Stimulated activated CD4-positive, alpha-beta T cell treated with anti-CD3 and anti-CD28 coated beads, Interleukin-4, amount 100 ng/mL, for 48 hours (primary cell): ENCODE data around the gene TUBG2.
"Not testable (repeated sequence)": the region's sequence is repeated elsewhere in the genome, so short reads cannot be mapped to it uniquely, and the experiment has no call there.

Experiments used
- DNase-seq, 2 donors: peaks; one replicate each; pipeline ENCODE4 v3.0.0-alpha.2; 2020; ENCODE audit warnings: low read depth in 2 of 2

TUBG2 gene

DNA sequence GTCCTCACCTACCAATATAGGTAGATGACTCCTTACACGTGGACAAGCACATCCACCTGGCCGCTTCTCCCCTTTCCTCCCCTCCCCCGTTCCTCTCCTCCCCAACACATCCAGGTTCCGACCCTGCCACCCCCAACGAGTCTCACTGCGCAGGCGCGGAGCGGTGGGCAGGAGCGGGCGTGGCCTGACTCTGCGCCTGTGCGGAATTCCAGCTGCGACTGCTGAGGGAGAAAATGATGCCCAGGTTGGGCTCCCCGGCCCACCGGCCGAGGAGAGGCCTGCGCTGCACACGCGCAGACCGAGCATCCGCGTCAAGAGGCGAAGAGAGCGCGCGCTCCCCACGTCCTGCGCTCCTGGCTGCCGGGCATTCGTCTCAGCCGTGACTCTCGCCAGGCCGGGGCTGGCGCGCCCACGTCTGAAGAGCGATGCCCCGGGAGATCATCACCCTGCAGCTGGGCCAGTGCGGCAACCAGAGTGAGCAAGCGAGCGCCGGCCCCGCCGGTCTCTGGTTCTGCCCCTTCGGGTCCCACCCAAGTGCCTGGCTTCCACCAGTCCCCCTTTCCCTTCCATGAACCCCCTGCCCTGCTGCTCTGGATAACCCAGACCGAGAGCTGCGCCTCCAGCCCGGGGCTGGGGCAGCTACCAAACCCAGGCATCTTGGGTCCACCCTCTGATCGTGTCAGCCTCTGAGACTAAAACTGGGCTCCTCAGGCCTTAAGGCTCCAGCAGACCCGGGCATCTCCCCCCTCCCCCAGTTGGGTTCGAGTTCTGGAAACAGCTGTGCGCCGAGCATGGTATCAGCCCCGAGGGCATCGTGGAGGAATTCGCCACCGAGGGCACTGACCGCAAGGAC lies at the start of gene TUBG2:
TSS of gene TUBG2 (plus strand) at position 206 of the 853 bp plus-strand sequence. CDS start at position 426, 220 bp downstream.
- DNase-seq: peak in 1 of 2 donors; percentile 70

DNA sequence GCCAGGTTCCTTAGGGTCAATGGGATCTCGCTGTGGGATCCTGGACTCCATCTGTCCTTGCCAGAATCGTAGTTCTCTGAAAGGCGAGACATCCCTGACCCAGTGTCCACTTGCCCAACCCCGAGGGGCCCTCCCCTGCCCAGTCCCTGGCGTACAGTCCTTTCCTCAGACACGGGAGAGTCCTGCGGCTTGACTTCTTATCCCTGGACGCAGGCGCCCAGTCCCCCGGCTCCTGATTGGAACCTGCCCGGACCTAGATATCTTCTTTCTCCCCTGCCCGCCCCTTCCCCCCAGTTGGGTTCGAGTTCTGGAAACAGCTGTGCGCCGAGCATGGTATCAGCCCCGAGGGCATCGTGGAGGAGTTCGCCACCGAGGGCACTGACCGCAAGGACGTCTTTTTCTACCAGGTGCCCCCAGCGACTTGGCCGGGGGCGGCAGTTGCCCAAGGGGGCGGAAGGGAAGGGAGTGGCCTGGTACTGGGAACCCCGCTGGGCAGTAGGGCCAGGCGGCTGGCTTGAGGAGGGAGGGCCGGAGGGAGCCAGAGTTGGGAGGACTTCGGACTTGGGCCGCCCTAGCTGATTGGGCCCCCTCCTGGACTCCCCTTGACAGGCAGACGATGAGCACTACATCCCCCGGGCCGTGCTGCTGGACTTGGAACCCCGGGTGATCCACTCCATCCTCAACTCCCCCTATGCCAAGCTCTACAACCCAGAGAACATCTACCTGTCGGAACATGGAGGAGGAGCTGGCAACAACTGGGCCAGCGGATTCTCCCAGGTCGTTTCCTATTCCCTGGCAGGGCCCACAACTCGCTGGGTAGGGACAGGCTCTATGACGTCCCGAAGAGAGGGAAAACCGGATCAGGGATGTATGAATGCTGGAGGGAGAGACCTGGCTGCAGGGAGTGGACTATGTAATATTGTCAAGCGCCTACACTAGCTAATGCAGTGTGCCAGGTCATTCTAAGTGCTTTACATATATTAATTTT lies 49.0 kb upstream of the TUBG2 start:
- peak in 1 of 2 donors; percentile 10 for DNase-seq

DNA sequence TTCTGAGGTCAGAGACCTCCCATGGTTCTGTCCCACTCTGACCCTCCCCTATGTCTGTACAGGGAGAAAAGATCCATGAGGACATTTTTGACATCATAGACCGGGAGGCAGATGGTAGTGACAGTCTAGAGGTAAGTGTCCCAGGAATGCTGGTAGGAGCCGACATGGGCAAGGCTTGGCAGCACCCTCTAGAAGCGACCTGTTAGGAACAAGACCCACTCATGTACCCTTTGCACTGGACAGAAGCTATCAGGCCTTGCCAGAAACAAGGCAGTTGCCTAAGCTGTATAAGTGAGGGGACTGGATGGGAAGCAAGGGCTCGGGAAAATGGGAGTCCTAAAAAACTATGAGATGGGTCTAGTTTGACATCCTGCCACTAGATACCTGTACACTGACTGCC lies 47.1 kb upstream of the TUBG2 start:
- DNase-seq: no peak

DNA sequence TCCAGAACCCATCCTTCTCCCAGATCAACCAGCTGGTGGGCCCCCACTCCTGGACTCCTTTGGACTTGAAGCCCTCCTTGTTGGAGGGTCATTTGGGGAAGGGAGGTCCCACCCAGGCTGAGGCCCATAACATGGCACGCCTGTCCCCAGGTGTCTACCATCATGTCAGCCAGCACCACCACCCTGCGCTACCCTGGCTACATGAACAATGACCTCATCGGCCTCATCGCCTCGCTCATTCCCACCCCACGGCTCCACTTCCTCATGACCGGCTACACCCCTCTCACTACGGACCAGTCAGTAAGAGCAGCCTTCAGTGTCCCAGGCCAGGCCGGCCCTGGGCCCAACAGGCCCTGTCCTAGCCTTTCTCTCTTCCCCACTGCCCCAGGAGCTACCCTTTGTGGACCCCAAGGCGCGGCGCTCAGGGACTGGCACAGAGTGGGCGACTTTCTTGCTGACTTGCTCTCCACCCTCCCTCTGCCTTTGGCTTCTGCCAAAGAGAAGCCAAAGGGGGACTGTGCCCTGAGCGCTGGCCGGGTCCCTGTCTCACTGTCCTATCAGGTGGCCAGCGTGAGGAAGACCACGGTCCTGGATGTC lies 45.3 kb upstream of the TUBG2 start:
- no peak for DNase-seq

DNA sequence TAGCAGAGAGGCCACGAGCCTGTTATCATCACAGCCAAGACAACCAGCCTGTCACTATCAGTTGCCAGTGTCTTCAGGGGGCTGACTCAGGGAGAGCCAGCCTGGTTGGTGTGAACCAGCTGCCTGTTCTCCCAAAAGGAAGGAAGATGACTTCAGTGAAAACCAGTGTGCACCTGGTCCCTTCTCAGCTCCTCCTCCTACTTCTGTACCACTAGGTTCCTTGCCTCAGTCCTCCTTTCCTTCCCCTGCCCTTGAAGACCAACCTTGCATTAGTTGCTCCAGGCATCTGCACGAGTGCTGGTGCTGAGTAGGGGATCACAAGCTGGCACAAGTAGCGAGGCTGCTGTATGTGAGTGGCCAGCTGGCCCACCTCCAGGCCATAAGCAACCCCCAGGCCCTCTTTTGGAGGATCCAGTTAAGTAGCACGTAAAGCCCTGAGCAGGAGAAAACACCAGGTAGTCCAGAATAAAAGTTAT lies 41.1 kb upstream of the TUBG2 start:
- DNase-seq: no peak

DNA sequence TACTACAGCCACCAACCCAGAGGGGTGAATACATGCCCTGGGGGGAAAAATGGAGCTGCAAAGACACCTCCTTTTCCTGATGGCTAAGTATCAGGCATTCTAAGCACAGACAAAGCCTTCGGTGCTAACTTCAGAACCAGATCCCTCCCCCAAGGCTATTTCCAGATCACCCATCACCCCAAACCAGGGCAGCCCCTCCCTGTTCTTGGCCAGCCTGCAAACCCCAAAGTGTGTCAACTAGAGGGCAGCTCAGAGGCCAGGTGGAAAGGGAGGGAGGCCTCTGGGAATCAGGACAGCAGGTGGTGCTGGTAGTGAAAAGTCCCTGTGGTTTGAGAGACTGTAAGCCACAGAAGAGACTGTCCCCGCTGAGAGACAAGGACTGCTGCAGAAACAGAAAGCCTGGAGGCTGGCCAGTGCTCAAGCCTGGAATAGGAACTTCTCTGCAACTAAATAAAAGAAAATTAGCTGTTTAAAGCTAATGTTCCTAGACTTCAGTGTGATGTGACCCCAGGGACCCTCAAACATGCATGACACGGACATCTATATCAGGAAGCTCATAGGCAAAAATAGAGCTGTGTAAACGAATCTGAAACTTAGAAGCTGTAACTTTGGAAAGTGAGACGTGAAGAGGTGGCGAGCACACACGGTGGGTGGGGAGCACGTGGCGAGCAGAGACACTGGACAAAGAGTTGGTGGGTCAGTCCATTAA lies 40.5 kb upstream of the TUBG2 start:
- no peak for DNase-seq

DNA sequence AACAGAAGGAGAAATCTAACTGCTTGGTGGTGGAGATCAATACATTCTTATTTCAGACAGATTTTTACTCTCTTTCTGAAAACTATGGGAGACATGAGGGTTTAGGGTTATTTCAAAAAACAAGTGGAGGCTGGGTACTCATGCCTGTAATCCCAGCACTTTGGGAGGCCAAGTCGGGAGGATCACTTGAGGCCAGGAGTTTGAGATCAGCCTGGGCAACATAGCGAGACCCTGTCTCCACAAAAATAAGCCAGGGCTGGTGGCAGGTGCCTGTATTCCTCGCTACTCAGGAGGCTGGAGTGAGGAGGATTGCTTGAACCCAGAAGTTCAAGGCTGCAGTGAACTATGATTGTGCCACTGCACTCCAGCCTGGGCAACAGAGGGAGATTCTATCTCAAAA lies 37.1 kb upstream of the TUBG2 start:
- DNase-seq: not testable (repeated sequence)

DNA sequence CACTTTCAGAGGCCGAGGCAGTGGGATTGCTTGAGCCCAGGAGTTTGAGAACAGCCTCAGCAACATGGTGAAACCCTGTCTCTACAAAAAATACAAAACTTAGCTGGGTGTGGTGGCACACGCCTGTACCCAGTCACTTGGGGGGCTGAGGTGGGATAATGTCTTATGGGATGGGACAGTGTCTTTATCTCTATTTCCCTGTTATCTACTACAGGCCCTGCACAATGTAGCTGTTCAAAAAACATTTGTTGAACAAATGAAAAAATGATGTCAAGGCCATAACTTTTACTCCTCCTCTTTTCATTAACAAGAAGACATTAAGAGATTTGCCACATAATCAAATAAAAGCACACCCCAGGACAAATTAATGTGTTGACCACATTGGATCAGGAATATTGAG lies 35.8 kb upstream of the TUBG2 start:
- no peak for DNase-seq

DNA sequence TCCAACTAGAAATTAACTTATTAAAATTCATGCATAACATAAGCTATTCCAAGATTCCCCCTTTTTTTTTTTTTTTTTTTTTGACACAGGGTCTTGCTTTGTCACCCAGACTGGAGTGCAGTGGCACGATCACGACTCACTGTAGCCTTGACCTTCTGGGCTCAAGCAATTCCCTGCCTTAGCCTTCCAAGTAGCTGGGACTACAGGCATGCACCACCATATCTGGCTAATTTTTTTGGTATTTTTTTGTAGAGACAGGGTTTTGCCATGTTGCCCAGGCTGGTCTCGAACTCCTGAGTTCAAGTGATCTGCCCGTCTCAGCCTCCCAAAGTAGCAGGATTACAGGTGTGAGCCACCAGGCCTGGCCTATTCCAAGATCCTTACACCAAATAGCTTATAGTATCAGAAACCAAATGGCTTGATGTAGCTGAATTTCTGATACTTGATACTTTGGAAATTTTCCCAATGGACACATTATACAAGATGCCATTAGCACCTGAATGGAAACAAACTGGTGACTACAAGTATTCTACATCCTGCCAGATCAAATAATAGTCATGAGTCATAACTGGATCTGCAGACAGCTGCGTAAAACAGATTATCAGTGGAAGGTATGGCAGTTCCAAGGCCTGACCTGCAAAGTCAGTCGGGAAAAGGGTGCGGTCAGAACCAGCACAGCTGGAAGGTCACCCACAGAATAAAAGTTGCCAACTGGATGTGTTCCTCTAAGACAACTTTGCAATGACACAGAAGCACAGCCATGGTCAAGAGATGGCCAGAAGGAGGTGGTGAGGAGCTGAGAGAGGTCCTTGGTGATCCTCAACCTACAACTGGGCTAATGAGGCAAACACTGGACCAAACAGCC lies 35.1 kb upstream of the TUBG2 start:
- DNase-seq: no peak

DNA sequence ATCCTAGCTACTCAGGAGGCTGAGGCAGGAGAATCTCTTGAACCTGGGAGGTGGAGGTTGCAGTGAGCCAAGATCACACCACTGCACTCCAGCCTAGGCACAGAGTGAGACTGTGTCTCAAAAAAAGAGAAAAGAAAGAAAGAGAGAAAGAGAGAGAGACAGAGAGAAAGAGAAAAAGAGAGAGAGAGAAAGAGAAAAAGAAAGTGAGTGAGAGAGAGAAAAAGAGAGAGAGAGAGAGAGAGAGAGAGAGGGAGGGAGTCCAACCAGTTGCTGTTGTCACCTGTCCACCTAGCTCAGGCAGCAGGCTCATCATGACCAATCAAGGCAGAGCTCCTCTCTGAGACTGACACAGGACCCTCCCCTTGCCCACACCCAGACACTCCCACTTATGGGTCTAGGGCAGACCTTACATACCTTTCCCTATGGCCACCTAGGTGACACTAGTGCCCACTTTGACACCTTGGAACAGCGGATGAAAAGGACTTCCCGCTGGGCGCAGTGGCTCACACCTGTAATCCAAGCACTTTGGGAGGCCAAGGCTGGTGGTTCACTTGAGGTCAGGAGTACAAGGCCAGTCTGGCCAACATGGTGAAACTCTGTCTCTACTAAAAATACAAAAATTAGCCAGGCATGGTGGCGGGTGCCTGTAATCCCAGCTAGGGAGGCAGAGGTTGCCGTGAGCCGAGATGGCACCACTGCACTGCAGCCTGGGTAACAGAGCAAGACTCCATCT lies 31.9 kb upstream of the TUBG2 start:
- not testable (repeated sequence) for DNase-seq

DNA sequence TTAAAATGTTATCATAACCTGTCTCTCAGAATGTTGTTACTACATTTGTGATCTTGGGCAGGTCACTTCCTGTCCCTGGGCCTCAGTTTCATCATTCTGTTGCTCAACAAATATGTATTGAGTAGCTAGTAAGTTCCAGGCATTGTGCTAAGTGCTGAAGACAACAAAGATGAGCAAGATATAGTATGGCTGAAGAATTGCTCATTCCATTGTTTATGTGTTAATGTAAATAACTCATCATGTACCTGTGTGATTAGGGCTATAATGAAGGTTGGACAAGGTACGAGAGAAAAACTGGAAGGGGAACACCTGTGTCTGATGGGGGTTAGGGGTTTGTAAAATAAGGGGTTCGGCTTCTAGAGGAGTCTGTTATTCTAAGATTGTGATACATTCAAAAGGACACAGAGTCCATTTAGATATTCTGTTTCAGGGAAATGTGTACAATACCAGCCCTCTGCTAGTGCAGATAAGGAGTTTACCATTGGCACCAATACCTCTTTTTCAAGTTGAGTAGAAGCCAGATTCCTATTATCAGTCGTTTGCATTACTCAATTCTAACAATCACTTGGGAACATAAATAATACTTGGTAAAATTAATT lies 29.6 kb upstream of the TUBG2 start:
- DNase-seq: no peak

DNA sequence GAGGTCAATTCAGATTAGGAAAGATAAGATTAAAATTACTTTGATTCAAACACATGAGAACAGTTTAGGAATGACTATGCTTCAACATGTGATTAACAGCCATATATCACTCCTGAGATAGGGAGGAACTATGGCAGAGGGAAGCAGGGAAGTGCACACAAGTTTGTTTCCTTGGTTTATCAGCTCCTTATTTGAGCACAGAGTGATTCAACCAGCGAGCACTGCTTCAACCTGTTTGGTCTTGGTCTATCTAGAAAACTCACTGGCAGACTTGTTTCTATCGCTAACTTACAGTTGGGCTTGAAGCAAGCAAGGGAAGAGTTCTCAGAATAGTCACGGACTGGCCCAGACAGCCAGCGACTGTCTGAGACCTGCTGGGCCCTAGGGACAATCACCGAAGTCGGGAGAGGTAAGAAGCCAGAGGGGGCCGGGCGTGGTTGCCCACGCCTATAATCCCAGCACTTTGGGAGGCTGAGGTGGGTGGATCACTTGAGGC lies 26.1 kb upstream of the TUBG2 start:
- no peak for DNase-seq

DNA sequence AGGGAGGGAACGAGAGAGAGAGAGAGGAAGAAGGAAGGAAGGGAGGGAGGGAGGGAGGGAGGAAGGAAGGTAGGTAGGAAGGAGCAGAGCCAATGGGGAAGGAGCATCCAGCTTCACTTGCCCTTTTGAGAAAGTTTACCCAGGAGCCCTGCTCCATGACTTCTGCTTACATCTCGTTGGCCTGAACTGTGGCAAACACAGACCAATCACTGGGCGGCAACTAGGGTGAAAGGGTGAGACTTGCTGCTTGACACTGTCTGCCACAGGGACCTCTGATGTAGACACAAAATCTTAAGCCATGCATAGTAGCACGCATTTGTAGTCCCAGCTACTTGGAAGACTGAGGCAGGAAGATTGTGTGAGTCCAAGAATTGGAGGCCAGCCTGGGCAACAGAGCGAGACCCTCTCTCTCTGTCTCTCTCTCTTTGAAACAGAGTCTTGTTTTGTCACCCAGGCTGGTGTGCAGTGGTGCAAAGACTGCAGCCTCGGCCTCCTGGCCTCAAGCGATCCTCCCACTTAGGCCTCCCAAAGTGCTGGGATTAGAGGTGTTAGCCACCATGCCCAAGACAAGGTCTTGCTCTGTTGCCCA lies 19.5 kb upstream of the TUBG2 start:
- DNase-seq: no peak

DNA sequence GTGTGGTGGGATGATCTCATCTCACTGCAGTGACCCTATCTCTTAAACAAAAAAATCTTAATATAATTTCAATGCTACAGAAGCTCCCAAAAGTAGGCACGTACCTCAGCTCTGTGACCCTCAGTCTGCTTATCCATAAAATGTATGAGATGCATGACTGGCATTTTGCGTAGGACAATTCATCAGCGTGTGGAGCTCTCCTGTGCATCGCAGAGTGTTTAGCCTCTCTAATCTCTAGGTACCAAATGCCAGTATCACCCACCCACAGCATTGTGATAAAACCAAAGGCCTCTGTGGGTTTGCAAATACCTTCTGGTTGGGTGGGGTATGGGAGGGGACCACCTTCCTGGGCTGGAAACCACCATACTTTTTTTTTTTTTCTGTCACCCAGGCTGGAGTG lies 19.0 kb upstream of the TUBG2 start:
- no peak for DNase-seq

DNA sequence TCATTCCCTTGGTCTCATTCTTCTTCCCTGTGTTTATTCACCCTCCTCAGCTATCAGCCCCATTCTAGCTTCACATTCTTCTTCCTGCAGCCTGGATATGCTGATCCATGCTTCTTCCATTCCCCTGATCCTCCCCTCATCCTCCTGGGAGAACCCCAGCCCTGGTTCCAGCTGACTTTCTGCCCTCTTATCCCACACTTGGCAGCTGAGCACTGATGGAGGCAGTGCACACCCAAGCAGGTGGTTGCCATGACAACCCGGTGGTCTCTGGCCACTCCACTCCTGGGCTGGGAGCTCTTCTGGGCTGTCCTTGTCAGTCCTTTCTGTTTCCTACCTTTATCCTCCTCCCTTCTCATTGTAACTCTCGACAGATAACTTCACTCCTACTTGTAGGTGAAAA lies 16.7 kb upstream of the TUBG2 start:
- DNase-seq: no peak

DNA sequence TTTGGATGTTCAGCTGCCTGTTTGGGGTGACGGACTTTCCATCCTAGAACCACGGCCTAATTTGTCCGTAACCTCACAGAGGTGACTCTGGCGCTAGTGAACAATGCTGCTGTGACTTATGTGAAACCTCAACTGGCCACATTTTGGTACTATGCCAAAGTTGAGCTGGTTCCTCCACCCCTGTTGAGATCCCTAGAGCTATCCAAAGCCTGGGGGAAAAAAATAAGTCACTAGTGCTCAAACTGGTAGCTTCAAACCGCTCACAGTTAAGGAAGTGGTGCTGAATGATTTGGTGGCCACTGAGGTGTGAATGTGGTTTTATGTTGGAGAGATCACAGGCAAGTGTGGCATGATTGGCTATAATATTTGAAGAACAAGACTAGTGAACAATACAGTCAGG lies 11.3 kb upstream of the TUBG2 start:
- no peak for DNase-seq

DNA sequence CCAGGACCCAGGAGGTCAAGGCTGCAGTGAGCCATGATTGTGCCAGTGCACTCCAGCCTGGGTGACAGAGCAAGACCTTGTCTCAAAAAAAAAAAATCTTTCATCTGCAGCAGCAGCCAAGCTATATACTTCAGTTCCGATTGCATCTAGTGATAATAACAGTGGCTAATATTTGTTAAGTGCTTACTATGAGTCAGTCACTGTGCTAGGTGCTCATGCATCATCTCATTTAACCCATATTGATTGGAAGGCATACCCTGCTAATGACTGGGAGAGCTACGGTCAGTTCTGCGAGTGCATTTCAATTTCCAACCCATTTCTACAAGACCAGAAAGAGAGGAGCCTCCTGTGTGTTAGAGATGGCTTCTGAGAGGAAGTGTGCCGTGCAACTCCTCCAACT lies 7.7 kb upstream of the TUBG2 start:
- no peak for DNase-seq

DNA sequence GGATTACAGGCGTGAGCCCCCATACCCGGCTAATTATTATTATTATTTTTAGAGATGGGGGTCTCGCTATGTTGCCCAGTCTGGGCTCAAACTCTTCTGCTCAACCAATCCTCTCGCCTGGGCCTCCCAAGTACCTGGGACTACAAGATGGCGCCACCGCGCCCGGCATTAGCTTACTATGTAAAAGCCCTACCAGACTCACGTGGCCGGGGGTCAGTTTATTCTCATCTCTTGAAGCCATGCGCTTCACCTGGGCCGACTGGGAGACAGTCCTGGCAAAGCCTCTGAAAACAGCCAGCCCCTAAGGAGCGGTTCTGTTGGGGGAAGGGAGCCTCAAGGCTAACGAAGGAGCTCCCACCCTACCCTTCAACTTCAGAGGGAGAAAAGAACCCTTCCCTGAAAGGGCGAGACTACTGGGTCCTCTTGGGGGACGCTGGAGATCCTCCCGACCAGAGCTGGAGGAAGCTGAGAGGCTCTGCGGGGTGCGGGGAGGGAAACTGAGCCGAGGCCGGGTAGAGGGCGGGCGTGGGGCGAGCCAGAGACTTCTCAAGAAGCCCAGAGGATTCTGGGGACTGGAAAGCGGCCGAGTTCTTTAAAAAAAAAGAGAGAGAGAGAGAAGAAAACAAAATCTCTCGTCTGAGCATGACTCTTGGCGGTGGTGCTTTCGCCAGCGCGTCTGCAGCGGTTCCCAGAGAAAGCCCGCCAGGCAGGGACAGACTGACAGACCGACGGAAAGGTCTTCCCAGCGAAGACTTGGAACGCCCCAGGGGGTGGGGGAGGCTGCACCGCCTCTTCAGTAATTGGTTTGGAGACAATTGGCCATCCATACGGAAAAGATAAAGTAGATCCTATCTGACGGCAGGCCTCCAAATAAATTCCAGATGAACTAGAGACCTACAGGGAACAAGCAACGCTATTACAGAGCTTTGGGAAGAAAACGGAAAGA lies 5.6 kb upstream of the TUBG2 start:
- no peak for DNase-seq
